Loucy (cell line): Measurements from ENCODE around the gene SLC22A14.

Experiments used
- H2AFZ ChIP-seq: fragments of 200-600 bp; sonication (generic); 2 replicates; pipeline ENCODE4 v1.6.0; 2016; ENCODE audit warnings: antibody characterized with exemption, mild to moderate bottlenecking, low read length, moderate library complexity
- H3F3A ChIP-seq: fragments of 200-600 bp; 2 replicates; pipeline ENCODE4 v1.6.0; 2016; ENCODE audit warnings: antibody characterized with exemption, low read depth, mild to moderate bottlenecking
- H3K27me3 ChIP-seq: fragments of 200-600 bp; sonication (generic); 2 replicates; pipeline ENCODE4 v1.6.1; 2014; ENCODE audit warnings: low read length, mild to moderate bottlenecking; ENCODE audit not compliant: insufficient read depth, poor library complexity, severe bottlenecking
- H3K36me3 ChIP-seq: fragments of 200-600 bp; sonication (generic); 2 replicates; pipeline ENCODE4 v1.6.1; 2016; ENCODE audit warnings: low read length; ENCODE audit not compliant: insufficient read depth
- H3K4me1 ChIP-seq: fragments of 200-600 bp; sonication (generic); 2 replicates; pipeline ENCODE4 v1.5.1; 2014; ENCODE audit warnings: low read length, mild to moderate bottlenecking; ENCODE audit not compliant: insufficient read depth, poor library complexity, severe bottlenecking
- H3K4me2 ChIP-seq: fragments of 200-600 bp; sonication (generic); 2 replicates; pipeline ENCODE4 v1.6.0; 2014; ENCODE audit warnings: antibody characterized with exemption, low read length, low read depth, mild to moderate bottlenecking; ENCODE audit not compliant: poor library complexity, severe bottlenecking
- H3K4me3 ChIP-seq: fragments of 200-600 bp; sonication (generic); 2 replicates; pipeline ENCODE4 v1.5.1; 2014; ENCODE audit warnings: low read length, mild to moderate bottlenecking, mixed read lengths; ENCODE audit not compliant: poor library complexity, severe bottlenecking
- H3K79me2 ChIP-seq: fragments of 200-600 bp; sonication (generic); 2 replicates; pipeline ENCODE4 v1.6.1; 2014; ENCODE audit warnings: low read length; ENCODE audit not compliant: insufficient read depth
- H3K9ac ChIP-seq: fragments of 200-600 bp; sonication (generic); 2 replicates; pipeline ENCODE4 v1.6.0; 2014; ENCODE audit warnings: mild to moderate bottlenecking, low read depth, low read length, moderate library complexity; ENCODE audit not compliant: poor library complexity, severe bottlenecking
- H3K9me2 ChIP-seq: fragments of 200-600 bp; sonication (generic); replicated peaks from 2 replicates; pipeline ENCODE4 v1.6.1; 2016; ENCODE audit warnings: low read depth, low read length, mixed read lengths
- H3K9me3 ChIP-seq: fragments of 200-600 bp; sonication (generic); 2 replicates; pipeline ENCODE4 v1.6.1; 2014; ENCODE audit warnings: mild to moderate bottlenecking, antibody characterized with exemption, low read length, low read depth; ENCODE audit not compliant: insufficient read depth
- H4K20me1 ChIP-seq: fragments of 200-600 bp; sonication (generic); 2 replicates; pipeline ENCODE4 v1.6.0; 2014; ENCODE audit warnings: antibody characterized with exemption, low read length, mild to moderate bottlenecking; ENCODE audit not compliant: insufficient read depth, poor library complexity, severe bottlenecking
- CTCF ChIP-seq: fragments of 200-600 bp; sonication (generic); conservative IDR thresholded peaks from 2 replicates; pipeline ENCODE4 v1.5.1; 2014; ENCODE audit warnings: mild to moderate bottlenecking, antibody characterized with exemption, low read length
- EZH2phosphoT487 ChIP-seq: fragments of 200-600 bp; IDR thresholded peaks from 2 replicates; pipeline ENCODE4 v1.6.1; 2018; ENCODE audit warnings: antibody characterized with exemption, mild to moderate bottlenecking, moderate library complexity, borderline replicate concordance

SLC22A14 gene

GRCh38 chr3:38361496-38361895 lies 79.4 kb downstream of the SLC22A14 start:
- Histone ChIP-seq H3K27me3 (no peaks in the 10 kb centered on the region), H3F3A (no peaks in the 10 kb centered on the region), H3K9ac (no peak overlapping the region), H3K4me1 (no peaks in the 10 kb centered on the region), H3K36me3 (peaks cover 48% of the 10 kb centered on the region; the same call in 1 of the 2 replicates), H3K4me3 (no peak overlapping the region), H3K9me3 (no peaks in the 10 kb centered on the region), H3K79me2 (0 out of 2 replicates have a peak, but pooled peaks cover 4% of the 10 kb centered on the region), H3K4me2 (no peak overlapping the region), H4K20me1 (no peaks in the 10 kb centered on the region), H2AFZ (no peak overlapping the region), H3K9me2 (no peaks in the 10 kb centered on the region)
- TF ChIP-seq EZH2phosphoT487 (no peak), CTCF (no peak)

- Histone ChIP-seq H4K20me1 (no peaks in the 10 kb centered on the region), H3K9me3 (no peaks in the 10 kb centered on the region), H3K4me1 (no peaks in the 10 kb centered on the region), H2AFZ (no peak overlapping the region), H3F3A (no peaks in the 10 kb centered on the region), H3K4me2 (no peak overlapping the region), H3K27me3 (no peaks in the 10 kb centered on the region), H3K36me3 (peaks cover 50% of the 10 kb centered on the region; the same call in 1 of the 2 replicates), H3K9ac (no peak overlapping the region), H3K4me3 (no peak overlapping the region), H3K79me2 (no peaks in the 10 kb centered on the region), H3K9me2 (no peaks in the 10 kb centered on the region)
- TF ChIP-seq CTCF (no peak), EZH2phosphoT487 (no peak)
Observed at GRCh38 chr3:38362825-38363224, 80.7 kb downstream of the SLC22A14 start.

GRCh38 chr3:38364721-38365400 lies 82.8 kb downstream of the SLC22A14 start:
- no peaks in the 10 kb centered on the region for H3K9me2 ChIP-seq
- peaks cover 69% of the 10 kb centered on the region; the same call in 1 of the 2 replicates for H3K36me3 ChIP-seq

More at GRCh38 chr3:38364721-38365400, 82.8 kb downstream of the SLC22A14 start:
- Histone ChIP-seq H4K20me1 (no peaks in the 10 kb centered on the region), H3K4me1 (no peaks in the 10 kb centered on the region), H3K4me2 (no peak overlapping the region), H3K4me3 (no peak overlapping the region), H3K79me2 (no peaks in the 10 kb centered on the region), H2AFZ (no peak overlapping the region), H3K27me3 (no peaks in the 10 kb centered on the region), H3K9ac (no peak overlapping the region), H3F3A (no peaks in the 10 kb centered on the region), H3K9me3 (peaks cover 4% of the 10 kb centered on the region; the same call in 1 of the 2 replicates)
- no peak for TF ChIP-seq CTCF
- no peak for TF ChIP-seq EZH2phosphoT487
